Islet of Langerhans (tissue), 1 donor: Measurements from ENCODE around the gene KIFAP3.
A peak's percentile ranks its signal among the peaks of the same experiment; 100 is the strongest.

Source experiments
- FAIRE-seq: peaks from one replicate; lab custom pipeline; 2011; peaks lifted over from hg19 to GRCh38; lab: Jason Lieb, UNC

Gene KIFAP3

DNA sequence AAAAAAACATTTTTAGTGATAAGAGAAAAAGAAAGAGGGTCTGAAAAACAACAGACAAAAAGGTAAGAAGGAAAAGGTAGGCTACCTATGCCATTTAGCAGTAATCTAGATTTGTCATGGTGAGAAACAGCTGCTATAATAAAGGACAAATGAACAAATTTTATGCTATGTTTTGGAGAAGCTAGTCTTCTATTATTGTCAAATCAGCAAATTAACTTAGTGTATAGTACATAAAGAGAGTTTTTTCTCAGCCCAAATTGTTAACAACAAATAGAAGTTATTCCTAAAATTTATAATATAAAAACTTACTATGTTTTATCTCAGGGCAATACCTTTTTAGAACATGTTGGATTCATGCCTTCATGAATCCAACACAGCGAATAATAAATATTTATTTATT lies 88.7 kb downstream of the KIFAP3 start:
- no peak for FAIRE-seq

DNA sequence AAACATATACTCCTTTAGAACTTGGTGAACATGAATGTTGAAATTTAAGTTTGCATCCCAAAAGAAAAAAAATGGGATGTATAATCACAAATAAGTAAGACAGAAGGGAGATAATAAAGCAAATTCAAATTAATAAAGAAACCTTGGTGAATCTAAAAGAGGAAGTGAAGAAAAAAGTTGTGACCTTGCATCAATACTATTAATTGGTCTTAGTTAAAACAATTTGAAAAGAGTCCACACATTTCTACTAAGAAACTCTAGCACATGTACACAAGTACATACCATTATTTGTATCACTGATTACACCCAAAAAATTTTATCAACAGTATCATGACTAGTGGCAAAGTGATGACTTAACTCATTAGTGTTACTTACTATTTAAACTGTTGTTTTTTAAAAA lies 100.4 kb downstream of the KIFAP3 start:
- peak; percentile 38 for FAIRE-seq

DNA sequence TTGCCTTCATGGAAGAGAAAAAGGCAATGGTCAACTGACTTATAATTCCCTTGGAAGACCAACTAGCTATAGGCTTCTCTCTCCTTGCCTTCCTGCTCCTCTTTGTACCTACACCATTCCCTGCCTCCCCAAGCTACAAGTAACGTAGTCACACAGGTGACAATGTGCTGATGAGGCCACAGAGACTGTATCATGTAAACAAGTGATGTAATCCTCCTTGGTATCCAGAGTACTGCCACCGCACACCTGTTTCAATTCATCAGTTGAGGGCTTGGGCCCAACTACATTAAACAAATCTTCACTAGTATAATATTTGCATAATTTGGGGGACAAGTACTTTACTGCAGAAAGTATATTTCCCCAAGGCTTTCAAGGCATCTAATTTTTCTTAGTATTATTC lies 104.4 kb downstream of the KIFAP3 start:
- FAIRE-seq = no peak

DNA sequence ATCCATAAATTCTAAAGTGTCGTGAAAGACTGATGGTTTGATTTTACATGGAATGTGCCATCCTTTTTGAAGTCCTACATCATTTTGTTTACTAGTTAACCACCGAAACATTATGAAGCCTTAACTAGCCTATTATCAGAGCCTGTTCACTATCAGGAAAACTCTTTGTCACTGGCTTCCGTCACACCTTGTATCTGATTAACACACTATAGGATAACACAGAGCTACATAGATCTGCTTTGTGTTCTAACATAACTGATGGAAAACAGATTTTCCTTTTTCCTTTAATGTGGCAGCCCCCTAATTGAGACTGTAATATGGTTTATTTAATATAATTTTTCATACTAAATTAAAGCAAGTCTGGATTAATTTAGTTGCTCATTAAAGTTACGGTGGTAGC lies 106.3 kb downstream of the KIFAP3 start:
- FAIRE-seq = no peak

DNA sequence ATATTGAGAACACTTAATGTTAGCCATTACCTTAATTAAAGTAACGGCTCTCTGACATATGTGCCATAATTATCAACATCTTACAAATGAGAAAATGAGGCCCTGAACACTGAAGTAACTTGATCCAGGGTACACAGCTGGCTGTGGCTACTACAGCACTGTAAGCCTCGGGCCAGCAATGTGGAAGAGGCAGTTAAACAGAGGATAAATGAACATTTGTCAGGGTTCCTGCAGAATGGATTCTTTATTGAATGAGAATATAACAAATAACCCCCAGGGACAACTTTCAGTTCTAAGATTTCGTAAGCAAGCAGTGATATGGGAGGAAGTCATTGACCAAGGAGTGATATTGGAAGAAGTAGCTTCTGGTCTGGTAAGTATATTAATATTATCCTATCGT lies 110.3 kb downstream of the KIFAP3 start:
- FAIRE-seq = no peak

DNA sequence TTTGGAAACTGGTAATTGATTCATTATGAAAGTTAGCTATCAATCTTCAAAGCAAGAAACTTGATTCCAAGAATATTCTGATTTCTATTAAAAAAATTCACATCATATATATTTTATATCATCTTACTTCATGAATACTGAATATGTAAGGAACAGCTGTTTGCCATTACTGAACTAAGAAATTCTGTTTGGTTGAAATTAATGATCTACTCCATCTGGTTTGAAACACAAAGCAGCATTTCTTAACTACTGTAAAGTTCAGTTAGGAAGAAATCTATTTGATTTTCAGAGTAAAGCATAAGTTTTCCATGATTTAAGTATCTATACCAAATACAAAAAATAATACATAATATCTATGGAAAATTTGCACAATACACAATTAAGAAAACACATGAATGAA lies 114.8 kb downstream of the KIFAP3 start:
- FAIRE-seq = peak; percentile 85

DNA sequence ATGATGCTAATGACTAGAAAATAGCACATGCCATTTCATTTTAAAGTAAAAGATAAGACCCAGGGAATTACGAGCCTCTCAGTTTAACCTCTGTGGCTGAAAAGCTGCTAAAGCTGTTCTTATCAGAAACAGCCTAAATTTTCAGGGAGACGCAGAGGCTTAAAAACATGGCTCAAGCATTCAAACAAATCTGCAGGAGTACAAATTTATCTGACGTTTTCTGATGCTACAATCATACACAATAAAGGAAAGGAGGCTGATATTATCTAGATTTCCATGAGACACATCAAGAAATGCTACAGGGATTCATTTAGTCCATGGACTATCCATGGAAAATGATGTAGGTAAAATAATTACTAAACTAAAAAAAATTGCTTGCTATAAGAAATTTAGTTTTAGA lies 115.5 kb downstream of the KIFAP3 start:
- FAIRE-seq = no peak

DNA sequence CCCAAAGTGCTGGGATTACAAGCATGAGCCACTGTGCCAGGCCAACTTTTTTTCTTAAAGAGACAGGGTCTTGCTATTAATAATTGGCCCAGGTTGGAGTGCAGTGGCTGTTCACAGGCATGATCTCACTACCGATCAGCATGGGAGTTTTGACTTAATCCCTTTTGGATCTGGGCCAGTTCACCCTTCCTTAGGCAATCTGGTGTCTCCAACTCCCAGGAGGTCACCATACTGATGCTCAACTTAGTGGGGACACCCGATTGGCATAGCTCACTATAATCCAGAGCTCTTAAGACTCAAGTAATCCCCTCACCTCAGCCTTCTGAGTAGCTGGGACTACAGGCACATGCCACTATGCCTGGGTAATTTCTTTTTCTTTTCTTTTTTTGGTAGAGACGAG lies 116.6 kb downstream of the KIFAP3 start:
- no peak for FAIRE-seq

DNA sequence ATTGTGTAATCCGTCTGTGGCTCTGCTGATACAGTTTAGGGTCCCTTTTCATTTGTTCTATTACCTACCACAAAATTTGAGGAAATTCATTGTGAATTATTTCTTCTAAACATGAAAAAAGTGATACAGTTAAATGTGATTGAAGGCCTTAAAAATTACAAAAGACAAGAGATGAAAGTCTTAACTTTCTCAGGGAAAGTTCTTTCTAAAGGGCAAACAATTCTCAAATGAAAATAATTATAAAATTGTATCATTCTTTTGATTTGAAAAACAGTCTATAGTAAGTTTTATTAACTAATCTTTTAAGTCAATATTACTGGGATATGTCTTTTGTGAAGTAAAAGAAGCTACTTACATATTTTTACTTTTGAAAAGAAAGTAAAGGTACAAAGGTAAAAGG lies 123.4 kb downstream of the KIFAP3 start:
- no peak for FAIRE-seq

DNA sequence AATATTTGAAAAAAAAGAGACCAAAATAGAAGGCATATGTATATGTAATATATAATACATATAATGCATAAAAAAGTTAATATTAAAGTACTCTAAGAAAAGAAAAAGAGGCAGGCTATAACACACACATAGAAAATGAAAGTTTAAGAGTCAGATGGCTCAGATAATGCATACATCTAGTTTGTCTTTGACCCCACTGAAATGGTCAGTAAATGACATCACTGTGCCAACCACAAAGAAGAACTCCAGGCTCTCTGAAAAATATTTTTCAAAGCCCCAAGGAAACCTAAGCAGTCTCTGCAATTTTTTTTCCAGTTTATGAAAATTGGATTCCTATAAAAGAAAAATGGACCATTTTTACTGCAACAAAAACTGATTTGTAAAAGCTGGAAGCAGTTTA lies 125.4 kb downstream of the KIFAP3 start:
- FAIRE-seq = no peak

DNA sequence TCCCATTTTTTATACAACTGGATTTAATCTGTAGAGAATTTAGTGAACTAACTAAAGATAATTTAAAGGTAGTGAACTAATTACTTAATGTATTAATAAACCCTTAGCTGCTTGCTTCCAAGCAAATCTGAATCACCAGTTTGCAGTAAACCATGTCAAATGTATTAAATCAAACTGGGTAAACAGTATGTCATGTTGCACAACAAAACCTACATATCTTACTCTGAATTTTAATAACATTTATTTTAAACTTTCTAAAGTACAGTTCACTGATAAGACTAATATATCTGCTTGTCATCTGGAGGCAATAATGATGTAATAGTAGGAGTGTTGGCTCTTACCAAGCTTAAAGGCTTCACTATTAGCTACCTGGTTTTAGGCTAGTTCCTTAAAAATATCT lies 128.3 kb downstream of the KIFAP3 start:
- peak; percentile 36 for FAIRE-seq

DNA sequence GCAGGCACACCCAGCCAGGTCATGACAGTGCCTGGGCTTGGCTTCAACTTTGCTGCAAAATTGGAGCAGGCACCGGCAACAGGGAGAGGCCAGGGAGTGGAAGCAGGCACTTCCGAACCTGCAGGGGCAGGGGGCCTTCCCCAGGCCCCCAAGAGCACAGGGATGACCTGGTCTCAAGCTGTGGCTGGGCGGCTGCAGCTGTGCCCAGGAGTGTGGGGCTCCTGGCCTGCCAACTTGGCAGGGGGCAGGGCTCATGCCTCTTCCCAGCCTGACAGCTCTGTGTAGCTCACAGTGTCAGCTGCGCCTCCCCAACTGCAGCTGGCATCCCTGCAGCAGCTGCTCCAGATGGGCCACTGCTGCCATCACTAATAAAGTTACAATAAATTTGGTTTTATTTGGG lies 129.3 kb downstream of the KIFAP3 start:
- FAIRE-seq = no peak

DNA sequence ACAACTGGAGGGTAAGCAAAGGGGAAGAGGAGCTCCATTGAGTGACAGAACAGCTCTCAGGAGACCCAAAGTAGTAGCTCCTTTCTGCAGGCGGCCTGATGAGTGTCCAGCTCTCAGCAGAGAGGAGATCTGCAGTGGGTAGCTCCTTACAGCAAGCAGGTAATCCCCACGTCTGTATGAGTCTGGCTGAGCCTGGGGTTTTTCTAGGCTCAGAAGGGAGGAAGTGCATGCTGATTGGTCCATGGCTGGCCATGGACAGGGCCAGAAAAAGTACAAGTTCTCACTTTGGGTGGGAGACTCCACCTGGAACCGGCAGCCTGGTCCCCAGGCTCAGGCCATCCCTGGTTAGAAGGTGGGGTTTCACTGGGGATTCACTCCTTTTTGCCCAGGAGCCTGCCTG lies 129.9 kb downstream of the KIFAP3 start:
- FAIRE-seq = no peak

DNA sequence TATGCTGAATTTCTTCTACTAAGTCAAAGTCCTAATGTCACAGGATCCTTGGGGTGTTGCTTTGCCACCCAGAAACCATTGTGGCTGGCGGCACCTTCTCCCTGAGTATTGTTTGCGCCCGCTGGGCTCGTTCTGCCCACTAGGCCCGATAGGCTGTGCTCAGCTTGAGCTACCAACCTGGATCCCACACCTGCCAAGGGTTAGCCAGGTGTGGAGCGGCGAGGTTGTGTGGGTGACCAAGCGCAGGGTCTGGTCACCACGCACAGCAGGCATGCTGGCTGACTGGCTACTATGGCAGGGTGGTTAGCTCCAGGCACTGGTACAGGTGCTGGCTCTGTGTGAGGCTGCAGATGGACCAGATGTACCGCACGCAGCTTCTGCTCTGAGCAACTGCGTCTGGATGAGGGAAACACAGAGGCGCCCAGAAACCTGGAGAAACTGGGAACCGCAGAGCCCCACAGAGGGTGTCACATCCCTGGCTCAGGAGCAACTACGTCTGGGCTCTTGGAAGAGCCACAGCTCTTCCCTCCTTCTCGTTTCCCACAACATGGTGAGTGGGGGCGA lies 130.4 kb downstream of the KIFAP3 start:
- no peak for FAIRE-seq

DNA sequence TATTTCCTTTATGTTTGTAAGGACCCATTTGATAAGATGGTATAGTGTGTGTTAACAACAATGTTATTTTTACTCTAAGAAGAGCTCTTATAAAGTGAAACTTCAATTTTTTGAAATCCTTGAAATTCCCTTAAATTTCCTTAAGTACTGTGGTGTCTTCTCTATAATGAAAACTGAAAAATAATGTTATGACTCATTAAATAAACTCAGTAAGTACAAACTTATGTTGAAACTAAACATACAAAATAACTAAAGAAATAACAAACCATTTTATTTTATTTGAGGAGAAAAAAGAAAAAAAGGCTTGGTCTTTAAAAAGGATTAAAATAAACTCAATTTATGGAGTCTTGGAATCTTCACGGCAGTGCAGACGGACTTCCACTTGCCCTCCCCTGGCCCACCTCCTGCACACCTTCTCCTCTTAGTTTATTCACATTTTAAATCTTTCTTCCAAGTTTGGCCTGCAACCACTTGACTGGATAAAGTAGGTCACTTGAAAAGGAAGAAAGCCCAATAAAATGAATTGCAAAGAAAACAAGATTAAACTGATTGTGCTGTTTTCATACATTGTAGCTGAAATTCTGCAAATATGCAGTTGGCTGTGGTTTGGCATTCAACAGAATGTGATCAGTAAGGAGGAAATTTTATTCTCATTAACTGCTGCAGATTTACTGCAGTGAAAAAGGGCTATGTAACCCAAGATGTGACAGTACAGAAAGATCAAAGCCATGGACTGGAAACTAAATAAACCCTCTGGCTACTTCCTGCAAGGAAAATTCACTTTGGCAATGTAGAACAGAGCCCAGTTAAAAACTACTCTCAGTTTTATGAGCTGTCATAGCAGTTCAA lies 132.3 kb downstream of the KIFAP3 start:
- FAIRE-seq = peak; percentile 56

DNA sequence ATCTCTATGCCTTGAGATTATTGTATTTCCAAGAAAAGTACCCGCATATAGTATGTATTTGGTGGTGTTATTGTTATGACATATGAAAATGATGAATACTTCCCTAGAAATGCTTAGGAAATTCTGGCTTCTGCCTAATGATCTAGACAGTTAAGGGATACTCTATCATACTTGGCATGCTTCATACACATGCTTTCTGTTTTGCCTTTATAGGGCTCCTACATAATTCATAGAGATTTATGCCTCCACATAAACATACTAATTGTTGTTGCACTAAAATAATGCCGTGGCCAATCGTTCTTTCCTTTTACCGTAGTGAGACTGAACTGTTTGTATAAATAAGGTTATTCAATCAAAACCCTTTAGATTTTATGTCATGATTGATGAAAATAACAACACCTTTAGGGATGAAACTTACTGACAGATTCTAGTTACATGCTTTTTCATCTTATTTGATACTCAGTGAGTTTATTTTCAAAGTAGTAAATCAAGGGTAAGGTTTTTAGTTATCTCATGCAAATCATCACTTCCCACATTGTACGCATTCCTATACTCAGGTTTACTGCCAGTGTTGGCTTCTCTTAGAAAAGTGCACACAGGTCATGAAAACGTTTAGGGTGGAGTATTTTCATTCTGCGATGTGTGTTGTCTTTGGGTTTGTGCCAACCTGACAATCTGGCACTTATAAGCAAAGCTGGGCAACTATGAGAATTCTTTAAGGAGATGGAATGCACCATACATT lies 140.3 kb downstream of the KIFAP3 start:
- no peak for FAIRE-seq

DNA sequence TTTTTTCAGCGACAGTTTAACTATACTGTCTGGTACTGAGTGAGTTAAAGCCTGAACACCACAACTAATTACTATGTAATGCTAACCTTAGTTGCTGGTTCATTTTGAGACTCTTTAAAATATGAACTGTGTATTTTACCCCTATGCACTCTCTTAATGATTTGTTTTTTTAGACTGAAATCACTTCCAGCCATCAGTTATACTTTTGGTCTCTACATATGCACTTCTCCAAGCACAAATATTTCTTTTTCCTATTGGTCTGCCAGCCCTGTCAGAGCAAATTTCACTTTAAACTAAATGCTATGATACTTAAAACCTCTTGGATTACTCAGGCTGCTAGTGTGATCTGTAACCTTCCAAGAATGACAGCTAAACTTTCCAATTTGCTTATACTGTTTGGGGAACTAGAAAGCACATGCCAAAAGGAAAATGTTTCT lies 142.7 kb downstream of the KIFAP3 start:
- no peak for FAIRE-seq

DNA sequence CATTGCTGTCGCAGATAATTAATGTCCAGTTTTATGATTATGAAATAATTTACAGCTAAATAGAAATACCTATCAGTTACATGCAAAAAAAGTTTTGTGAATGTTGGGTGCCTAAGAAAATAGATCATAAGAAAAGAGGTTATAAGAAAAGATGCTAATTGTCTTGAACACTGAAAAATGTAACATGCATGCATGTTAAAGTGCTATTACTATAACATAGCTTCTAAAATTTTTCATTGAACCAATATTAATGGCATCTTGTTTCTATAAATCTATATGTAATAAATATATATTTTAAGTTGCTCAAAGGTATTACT lies 145.3 kb downstream of the KIFAP3 start:
- no peak for FAIRE-seq

DNA sequence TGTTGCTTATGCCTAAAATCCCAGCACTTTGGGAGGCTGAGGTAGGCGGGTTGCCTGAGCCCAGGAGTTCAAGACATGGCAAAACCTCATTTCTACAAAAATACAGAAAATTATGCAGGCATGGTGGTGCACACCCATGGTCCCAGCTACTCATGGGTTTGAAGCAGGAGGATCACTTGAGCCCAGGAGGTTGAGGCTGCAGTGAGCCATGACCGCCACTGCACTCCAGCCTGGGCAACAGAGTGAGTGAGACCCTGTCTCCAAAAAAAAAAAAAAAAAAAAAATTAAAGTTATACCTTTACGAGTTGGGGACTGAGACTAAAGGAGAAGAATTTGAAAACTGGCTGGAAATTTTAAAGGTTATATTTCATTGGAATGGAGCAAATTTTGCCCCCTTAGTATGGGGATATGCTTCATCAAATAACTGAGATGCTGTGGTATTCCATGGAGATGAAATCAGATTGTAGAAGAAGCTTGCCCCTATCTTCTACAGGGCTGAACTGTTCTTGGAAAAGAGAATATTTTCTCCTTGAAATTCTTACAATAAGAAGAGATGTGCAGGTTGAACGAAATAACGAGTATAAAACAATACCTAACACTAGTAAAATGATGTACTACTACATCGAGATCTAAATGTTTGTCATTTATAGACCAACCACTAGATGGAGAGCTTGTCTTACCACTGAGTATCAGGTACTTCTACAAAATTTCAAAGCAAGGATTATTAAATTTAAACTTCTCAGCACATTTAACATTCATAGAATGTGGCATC lies 145.9 kb downstream of the KIFAP3 start:
- peak; percentile 99 for FAIRE-seq

DNA sequence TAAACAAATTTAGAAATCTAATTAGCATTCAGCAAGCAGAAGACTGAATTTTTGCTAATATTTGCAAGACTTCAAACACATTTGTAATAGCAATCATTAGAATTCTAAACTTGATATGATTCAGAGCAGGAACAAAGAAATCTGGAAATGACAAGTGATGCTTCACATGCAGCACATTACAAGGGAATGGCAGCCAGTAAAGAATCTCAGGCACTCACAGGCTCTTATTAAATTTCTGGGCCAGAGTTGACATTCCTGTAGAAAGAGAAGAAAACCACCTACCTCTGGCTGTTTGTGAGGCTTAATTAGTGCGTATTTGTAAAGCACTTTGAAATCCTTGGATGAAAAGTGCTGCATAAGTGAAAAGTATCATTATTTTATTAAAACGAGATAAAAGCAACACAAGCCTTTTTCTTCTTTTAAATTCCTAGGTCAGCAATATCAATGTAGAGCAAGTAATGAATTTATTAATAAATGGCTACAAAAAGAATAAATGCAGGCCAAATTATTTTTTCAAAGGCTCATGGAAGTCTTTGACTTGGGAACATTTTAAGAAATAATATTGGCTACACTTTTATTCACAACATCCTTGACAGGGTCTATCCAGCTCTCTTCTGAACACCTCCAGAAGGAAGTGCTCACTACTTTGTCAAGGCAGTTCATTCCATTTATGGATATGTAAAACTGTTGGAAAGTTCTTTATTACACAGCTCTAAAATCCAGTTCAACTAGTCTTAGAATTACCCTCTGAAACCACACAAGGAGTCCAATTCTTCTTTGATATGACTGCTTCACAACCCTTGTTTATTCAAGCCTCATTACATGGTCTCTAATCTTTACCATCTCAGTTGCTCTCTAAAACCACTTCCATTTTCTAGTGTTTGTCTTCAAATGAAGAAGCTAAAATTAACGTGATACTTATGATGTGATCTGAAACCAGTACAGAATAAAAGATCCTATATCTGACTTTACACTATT lies 148.7 kb downstream of the KIFAP3 start:
- FAIRE-seq = no peak

DNA sequence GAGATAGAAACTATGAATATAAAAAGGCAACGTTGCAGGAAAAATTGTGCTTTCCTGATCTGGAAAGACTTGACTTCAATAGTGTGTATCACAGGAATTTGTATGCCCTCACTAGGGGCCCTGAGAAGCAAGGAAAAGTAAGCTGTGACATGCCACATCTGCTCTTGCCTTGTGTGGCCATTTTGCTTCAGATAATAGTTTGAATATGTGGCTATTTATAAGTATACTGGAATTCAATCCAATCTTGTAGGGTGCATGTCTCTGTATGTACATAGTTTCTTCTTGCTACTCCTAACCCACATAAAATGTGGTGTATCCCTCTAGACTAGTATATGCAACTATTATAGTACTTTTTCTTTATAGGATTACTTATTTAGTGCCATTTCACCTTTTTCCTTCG lies 149.7 kb downstream of the KIFAP3 start:
- no peak for FAIRE-seq

DNA sequence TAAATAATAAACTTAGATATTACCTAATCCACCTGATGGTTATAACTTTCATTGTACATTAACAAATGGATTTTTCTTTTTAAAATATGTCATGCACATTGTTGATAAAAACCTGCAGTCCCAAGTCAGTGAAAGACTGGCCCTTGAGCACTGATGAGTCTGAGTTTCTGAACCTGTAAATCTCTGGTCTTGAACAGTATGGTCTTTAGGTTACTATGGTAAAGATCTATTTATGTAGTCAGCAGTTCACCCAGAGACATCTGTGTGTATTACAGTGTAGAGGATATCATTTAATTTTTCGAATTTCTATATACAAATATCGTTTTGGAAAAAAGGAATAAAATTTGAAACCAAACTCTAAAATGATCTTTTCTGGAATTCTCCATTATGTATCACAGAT lies 150.4 kb downstream of the KIFAP3 start:
- FAIRE-seq = no peak
